NCI-H2029 (cell line): ENCODE data around the gene BMF.

Experiments used
- DNase-seq: peaks from one replicate; lab custom pipeline; 2025; lab: John Stamatoyannopoulos, UW

Gene BMF

GRCh38 chr15:40103864-40104271 lies 4.8 kb downstream of the BMF start:
- peak; percentile 34 for DNase-seq

- DNase-seq, result peak; percentile 84
Observed at GRCh38 chr15:40102897-40103858, 5.5 kb downstream of the BMF start.

DNA sequence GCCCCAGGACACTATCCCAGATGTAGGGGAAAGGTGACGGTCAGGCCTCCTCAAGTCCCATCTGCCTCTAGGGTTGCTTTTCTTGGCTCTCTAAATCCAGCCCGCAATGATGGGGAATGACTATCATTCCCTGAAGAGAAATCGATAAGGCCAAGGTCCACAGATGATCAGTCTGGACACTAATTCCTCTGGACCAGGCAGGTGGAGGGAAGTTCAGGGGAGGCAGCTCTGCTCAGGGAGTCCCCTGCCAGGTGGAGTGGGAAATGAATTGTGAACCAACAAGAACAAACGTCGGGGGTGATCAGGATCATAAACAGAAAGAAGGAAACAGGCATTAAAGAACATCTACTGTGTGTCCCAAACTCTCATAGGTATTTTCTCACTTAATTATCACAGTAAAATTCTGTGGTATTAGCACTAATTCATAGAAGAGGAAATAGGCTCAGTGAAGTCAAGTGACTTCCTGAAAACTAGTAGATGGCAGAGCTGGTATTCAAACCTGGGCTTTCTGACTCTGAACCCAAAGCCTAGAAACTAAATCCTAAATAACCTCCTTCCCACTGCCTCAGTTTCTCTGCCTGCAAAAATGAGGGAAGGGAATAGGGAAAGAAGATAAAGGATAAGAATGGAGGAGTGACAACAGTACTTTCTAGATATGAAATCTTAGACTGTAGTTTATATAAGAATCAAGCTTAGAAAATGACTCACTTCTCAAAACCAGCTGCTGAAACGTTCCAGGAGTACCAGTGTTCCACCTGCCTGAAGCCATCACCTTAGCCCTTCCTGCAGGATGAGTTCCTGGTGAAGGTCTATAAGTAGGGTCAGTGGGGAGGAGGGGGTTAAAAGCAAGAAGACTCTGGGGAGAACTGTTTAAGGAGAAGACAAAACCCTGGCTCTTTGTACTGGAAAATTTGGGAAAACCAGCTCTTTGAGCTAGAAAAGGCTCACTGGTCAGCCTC lies 7.5 kb downstream of the BMF start:
- DNase-seq, result no peak

DNA sequence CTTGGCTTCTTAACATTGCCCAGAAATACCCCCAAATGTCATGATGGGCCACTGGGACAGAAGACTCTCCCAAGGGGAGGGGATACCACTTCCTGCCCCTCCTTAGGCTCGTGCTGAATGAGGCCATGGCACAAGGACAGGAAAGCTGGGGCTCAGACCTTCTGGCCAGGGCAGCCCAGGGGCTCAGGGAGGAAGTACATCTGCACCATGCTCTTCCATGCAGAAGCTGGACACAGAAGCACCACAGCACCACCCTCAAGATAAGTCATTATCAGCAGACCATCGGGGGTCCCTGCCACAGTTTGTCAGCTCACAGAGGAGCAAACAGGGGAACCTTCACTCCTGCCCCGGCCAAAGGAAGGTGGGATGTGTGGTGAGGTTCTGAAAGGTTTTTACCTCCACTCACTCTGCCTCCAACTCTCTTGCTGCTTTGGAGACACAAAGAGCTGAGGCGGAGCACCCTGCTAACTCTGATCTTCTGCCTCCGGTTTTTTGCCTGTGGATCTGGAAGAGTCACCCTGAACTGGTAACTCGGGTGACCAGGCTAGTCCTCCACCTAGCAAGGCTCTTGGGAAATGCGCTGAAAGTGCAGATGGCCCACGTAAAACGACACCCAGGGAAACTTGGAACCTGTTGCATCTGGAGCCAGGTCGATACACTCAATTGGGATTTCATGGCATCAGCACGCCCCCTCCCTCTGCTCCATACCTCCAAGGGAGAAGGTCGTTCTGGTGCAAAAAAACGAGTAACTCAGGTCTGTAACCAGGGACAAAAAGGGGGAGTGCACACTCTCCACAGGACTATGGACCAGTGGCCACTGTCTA lies 8.3 kb downstream of the BMF start:
- no peak for DNase-seq

GRCh38 chr15:40098489-40099261 lies 10.0 kb downstream of the BMF start:
- DNase-seq, result peak; percentile 75

DNA sequence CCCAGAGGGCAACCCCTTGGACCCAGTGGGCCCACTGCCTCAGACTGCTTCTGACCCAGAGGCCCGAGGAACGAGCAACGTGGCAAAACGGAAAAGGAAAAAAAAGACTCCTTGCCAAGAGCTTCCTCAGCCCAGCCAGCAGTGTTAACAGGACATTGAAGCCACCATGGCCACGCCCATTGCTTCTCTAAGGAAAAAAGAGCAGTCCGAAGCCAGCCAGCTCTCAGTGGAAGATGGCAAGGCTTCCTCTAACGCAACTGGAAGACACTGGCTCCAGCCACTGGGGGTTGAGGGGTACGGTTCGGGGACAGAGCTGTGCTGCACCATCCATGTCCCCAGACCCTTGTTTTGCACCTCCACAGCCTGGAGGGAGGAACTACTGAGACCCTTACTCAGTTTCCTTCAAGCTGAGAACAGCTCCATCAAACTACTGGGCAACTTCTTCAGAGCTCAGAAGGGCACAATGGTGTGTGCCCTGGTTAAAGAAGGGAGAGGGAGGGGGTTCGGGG lies 10.7 kb downstream of the BMF start:
- peak; percentile 53 for DNase-seq

GRCh38 chr15:40097096-40097967 lies 11.3 kb downstream of the BMF start:
- DNase-seq, result no peak

DNA sequence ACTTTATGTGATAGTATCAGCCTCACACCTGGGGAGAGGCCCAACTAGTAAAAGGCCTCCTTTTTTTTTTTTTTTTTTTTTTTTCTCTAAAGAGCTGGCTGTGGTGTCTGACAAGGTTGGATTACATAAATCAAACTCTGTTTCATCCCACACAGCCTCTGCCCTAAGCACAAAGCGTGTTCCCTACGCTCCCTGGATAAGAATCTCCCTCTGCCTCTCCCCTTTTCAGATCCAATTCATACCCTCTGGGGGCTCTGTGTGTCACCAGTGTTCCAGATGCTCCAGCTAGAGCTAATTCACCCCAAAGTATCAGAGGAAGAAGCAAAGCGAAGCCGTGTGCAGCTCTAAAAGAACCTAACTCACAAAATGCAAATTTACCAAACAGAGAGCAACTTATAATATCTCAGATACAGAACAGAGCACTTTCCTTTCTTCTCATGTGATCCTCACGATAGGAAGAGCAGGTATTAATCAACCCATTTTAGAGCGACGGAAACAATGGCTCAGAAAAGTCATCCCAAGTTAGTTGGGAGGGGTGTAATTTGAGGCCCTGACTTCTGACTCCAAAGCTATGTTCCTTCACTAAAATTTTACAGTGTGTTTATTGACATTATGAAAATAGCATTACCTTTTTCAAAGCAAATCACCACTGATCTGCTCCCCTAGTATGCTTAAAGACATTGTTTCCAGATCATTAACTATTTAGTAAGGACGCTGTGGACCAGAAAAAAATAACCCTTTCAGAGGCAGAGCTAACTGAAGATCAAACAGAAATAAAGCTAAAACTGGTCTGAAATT lies 12.4 kb downstream of the BMF start:
- DNase-seq, result no peak

- no peak for DNase-seq
Observed at GRCh38 chr15:40095371-40096093, 13.1 kb downstream of the BMF start.

DNA sequence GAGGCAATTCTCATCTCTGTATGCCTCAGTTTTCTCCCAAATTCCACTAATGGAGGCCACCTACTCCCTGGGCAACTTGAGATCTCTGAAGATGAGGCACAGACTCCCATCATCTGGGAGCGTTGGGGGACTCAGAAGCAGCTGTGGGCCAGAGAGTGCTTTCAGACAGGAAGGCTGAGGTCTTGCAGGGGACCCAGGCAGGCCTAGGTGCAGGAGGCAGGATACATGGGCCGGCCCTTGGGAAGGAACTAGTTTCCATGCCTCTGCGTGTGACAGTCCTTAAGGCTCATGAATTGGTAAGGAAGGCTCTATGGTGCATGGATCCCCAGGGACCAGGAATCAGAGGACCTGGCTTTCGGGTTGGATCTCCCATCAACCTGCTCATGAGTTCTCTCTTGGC lies 14.5 kb downstream of the BMF start:
- no peak for DNase-seq

- no peak for DNase-seq
Observed at GRCh38 chr15:40092979-40093869, 15.5 kb downstream of the BMF start.

DNA sequence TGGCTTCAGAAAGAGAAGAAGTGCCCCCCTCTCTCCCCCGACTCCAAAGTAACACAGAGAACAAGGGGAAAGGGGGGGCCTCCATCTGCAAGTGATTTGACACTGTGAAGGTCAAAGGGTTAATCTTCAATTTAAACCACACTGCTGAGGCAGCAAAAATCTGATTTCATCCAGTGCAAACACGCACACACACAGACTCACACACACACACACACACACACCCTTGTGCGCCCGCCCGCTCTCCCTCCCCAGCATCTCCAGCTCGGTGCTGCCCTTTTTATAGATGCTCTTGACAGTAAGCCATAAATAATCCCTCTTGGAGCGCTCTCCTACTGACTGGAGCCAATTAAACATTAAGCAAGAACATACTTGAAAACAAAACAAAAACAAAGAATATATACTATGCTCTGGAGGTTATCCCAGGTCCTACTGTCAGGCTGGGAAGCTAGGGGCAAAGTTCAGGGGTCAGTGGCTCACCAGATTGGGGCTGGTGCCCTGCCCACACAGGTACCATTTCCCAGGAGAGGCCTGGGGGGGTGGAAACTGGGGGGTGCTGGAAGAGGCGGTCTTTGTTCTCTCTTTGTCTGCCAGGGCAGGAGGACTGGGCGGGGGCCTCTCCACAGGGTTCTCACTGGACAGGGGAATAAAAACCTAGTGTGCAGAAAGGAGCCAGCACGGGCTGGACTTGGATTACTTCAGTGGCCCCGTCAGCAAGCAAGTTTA lies 16.3 kb downstream of the BMF start:
- peak; percentile 59 for DNase-seq

DNA sequence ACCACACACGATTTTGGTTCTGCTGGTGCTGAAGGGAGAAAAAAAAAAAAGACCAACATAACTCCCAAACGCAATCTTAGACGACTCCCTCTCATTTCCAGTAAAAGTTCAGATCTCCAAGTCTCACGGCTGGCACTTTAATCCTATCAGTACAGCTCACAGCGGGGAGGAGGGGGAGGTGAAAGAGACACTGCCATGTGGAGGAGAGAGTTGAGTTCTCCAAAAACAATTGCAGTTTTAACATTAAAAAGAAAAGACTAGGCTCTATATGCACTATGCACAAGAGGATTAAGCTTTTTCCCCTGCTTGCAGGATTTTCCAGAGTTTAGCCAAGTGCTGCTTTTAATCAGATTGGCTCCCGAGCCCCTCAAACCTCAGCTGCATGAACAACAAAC lies 16.8 kb downstream of the BMF start:
- DNase-seq, result no peak

DNA sequence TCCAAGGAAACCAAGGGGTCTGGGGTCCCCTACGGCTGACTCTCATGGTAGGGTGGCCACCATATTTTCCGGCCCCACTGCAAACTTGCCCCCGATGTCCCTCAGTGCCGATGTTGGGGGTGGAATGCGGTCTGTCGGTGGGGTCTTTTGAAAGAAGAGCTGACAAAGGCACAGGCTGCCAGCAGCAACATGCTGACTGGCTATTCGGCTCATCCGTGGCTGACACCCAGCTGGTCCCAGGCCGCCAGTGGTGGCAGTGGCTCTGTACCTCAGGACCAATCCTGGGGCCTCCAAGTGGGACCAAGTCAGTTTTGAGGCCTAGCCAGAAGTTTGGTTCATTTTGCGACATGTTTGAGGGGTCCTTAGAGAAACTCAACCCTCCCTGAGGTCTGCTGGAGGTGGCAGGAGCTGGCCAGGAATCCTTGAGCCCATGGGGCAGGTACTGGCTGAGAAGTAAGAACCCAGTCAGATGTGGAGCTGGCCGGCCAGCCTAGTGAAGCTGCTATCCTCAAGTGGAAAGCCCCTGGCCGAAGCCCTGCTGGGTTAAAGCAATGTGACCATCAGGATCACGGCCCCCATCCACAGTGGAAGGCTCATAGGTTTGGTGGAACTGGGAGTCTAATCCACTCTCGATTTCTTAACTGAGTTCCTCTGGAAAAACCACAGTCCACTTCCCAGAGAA lies 17.8 kb downstream of the BMF start:
- no peak for DNase-seq

- no peak for DNase-seq
Observed at GRCh38 chr15:40088929-40089755, 19.5 kb downstream of the BMF start.
